Tracheal epithelial cell (primary cell): ENCODE results near the gene FGGY. TPM values are rescaled to one million over a fixed set of nuclear protein-coding genes. Genes with fewer than 3 reads are reported as not detected.

ENCODE experiments used
- total RNA-seq: library from RNA; depleted of rRNA; stranded (reverse); fragments of >200 nt; gene quantifications from 2 replicates; pipeline ENCODE4 v1.2.1, GENCODE V29; 2014

Gene FGGY
- total RNA-seq: 29.2 and 34.7 TPM in 2 replicates

GRCh38 chr1:59296358-59297256 is at the start of gene FGGY:
Gene FGGY (plus strand): TSS chr1:59297094. CDS start chr1:59321550, 24,456 bp downstream.

